Measurements from ENCODE around the gene RHOF.

The RHOF gene

GRCh38 chr12:121788176-121788818, 5.2 kb downstream of the RHOF start:
- no peak overlapping the region for H3K27ac ChIP-seq
- no peak for TF ChIP-seq CTCF (conservative IDR thresholded peaks at IDR 0.05)

GRCh38 chr12:121787063-121788025, 6.1 kb downstream of the RHOF start:
- no peak overlapping the region for H3K27ac ChIP-seq
- TF ChIP-seq CTCF (conservative IDR thresholded peaks at IDR 0.05) = no peak

GRCh38 chr12:121786440-121786825, 7.1 kb downstream of the RHOF start:
- no peak overlapping the region for H3K27ac ChIP-seq
- no peak for TF ChIP-seq CTCF (conservative IDR thresholded peaks at IDR 0.05)

- H3K27ac ChIP-seq = no peak overlapping the region
- no peak for TF ChIP-seq CTCF (conservative IDR thresholded peaks at IDR 0.05)
Measured at GRCh38 chr12:121784460-121784859, 9.0 kb downstream of the RHOF start.

GRCh38 chr12:121783766-121784165, 9.7 kb downstream of the RHOF start:
- no peak overlapping the region for H3K27ac ChIP-seq
- no peak for TF ChIP-seq CTCF (conservative IDR thresholded peaks at IDR 0.05)

- H3K27ac ChIP-seq = no peak overlapping the region
- no peak for TF ChIP-seq CTCF (conservative IDR thresholded peaks at IDR 0.05)
Measured at GRCh38 chr12:121781998-121782979, 11.2 kb downstream of the RHOF start.
